ENCODE results near the gene AURKA. TPM values are rescaled to one million over a fixed set of nuclear protein-coding genes. Genes with fewer than 3 reads are reported as not detected.

Gene AURKA
- polyA plus RNA-seq (2012; ENCODE audit: insufficient read depth, insufficient read length, low read depth): 10.9 TPM

- peak within 1 kb of the TSS; percentile 99 for H3K4me3 ChIP-seq (ENCODE audit: low read depth, low read length)
- H3K36me3 ChIP-seq: peaks cover 54% of the 10 kb centered on the region
- no peaks in the 10 kb centered on the region for H3K27me3 ChIP-seq
- DNase-seq: peak; percentile 99
- no peak for TF ChIP-seq CTCF (IDR thresholded peaks at IDR 0.05; ENCODE audit: low read depth, low read length)
- H3K4me1 ChIP-seq: peaks cover 4% of the 10 kb centered on the region; the same call in 1 of the 2 replicates
- H3K9me3 ChIP-seq: no peaks in the 10 kb centered on the region
Observed at GRCh38 chr20:56392132-56392880, at the start of gene AURKA, which contains the start of gene CSTF1. TSS of gene AURKA (minus strand) at chr20:56392215. CDS start at chr20:56388197, 4,018 bp downstream. TSS of gene CSTF1 (plus strand) at chr20:56392645. CDS start at chr20:56395553, 2,908 bp downstream.

- Histone ChIP-seq H3K27me3 (no peaks in the 10 kb centered on the region), H3K4me3 (ENCODE audit: low read depth, low read length) (no peak overlapping the region), H3K4me1 (no peaks in the 10 kb centered on the region), H3K9me3 (no peaks in the 10 kb centered on the region), H3K36me3 (no peaks in the 10 kb centered on the region)
- no peak for TF ChIP-seq CTCF (IDR thresholded peaks at IDR 0.05; ENCODE audit: low read depth, low read length)
- no peak for DNase-seq
Observed at GRCh38 chr20:56440346-56441007, 48.5 kb upstream of the AURKA start.

- H3K4me1 ChIP-seq: no peaks in the 10 kb centered on the region
- H3K4me3 ChIP-seq (ENCODE audit: low read depth, low read length): no peak overlapping the region
- no peaks in the 10 kb centered on the region for H3K9me3 ChIP-seq
- TF ChIP-seq CTCF (IDR thresholded peaks at IDR 0.05; ENCODE audit: low read depth, low read length): no peak
- DNase-seq: no peak
- H3K27me3 ChIP-seq: no peaks in the 10 kb centered on the region
- no peaks in the 10 kb centered on the region for H3K36me3 ChIP-seq
Observed at GRCh38 chr20:56439771-56440291, 47.8 kb upstream of the AURKA start.

- Histone ChIP-seq H3K36me3 (no peaks in the 10 kb centered on the region), H3K9me3 (no peaks in the 10 kb centered on the region), H3K4me3 (ENCODE audit: low read depth, low read length) (no peak overlapping the region), H3K4me1 (no peaks in the 10 kb centered on the region), H3K27me3 (no peaks in the 10 kb centered on the region)
- DNase-seq: no peak
- no peak for TF ChIP-seq CTCF (IDR thresholded peaks at IDR 0.05; ENCODE audit: low read depth, low read length)
Observed at GRCh38 chr20:56438284-56438683, 46.3 kb upstream of the AURKA start.

- DNase-seq: no peak
- no peaks in the 10 kb centered on the region for H3K9me3 ChIP-seq
- TF ChIP-seq CTCF (IDR thresholded peaks at IDR 0.05; ENCODE audit: low read depth, low read length): no peak
Observed at GRCh38 chr20:56437196-56437960, 45.4 kb upstream of the AURKA start.

More at GRCh38 chr20:56437196-56437960, 45.4 kb upstream of the AURKA start:
- Histone ChIP-seq H3K36me3 (no peaks in the 10 kb centered on the region), H3K27me3 (no peaks in the 10 kb centered on the region), H3K4me3 (ENCODE audit: low read depth, low read length) (no peak overlapping the region), H3K4me1 (no peaks in the 10 kb centered on the region)
